Heart right ventricle (tissue), 16 donors: ENCODE data around the gene ADAMTS5. TPM values are rescaled to one million over a fixed set of nuclear protein-coding genes. Genes with fewer than 3 reads are reported as not detected.

ENCODE experiments used
- ATAC-seq, 8 donors: fragments of 200-7000 bp; cut with Tn5 transposase; one replicate each; pipeline ENCODE4 v1.9.1; 2020; ENCODE audit warnings: mild to moderate bottlenecking in 8 of 8, moderate library complexity in 8 of 8, moderate number of reproducible peaks in 1 of 8
- DNase-seq, 2 donors: peaks; one replicate each; pipeline ENCODE4 v3.0.0-alpha.2; 2020
- H3K27ac ChIP-seq, 10 donors: fragments of 200-600 bp; sonication (generic) in 2 of 10; one replicate each; pipeline versions ENCODE4 v1.5.0 to v1.8.0; 2020 to 2022; ENCODE audit warnings: mild to moderate bottlenecking in 3 of 10
- H3K27me3 ChIP-seq, 7 donors: fragments of 200-600 bp; one replicate each; pipeline ENCODE4 v1.8.0; 2021 to 2022; ENCODE audit warnings: mild to moderate bottlenecking in 2 of 7
- H3K36me3 ChIP-seq, 9 donors: fragments of 200-600 bp; sonication (generic) in 1 of 9; one replicate each; pipeline versions ENCODE4 v1.5.0 to v1.8.0; 2020 to 2022; ENCODE audit warnings: mild to moderate bottlenecking in 2 of 9
- H3K4me1 ChIP-seq, 9 donors: fragments of 200-600 bp; sonication (generic) in 1 of 9; one replicate each; pipeline versions ENCODE4 v1.5.0 to v1.8.0; 2020 to 2022; ENCODE audit warnings: mild to moderate bottlenecking in 4 of 9
- H3K4me3 ChIP-seq, 10 donors: fragments of 200-600 bp; sonication (generic) in 2 of 10; one replicate each; pipeline versions ENCODE4 v1.5.0 to v1.8.0; 2020 to 2022; ENCODE audit warnings: mild to moderate bottlenecking in 7 of 10, moderate library complexity in 2 of 10
- H3K9me3 ChIP-seq, 11 donors: fragments of 200-600 bp in 10 of 11; sonication (generic) in 2 of 11; one replicate each; pipeline versions ENCODE4 v1.5.0 to v1.8.0; 2013 to 2022; ENCODE audit warnings: mild to moderate bottlenecking in 2 of 11, control low read depth in 1 of 11, moderate library complexity in 1 of 11
- CTCF ChIP-seq, 9 donors: fragments of 200-600 bp; sonication (generic) in 2 of 9; IDR thresholded peaks; one replicate each; pipeline versions ENCODE4 v1.5.0 to v1.8.0; 2021 to 2022; ENCODE audit warnings: antibody characterized with exemption in 9 of 9, mild to moderate bottlenecking in 5 of 9, moderate library complexity in 1 of 9
- WGBS, 2 donors: extraction: QIAGEN DNeasy Blood & Tissue Kit; methylation state at CpG; one replicate each; pipeline ENCODE4 v1.1.7; 2013; ENCODE audit warnings: inconsistent platforms in 1 of 2; 5-methylcytosine and 5-hydroxymethylcytosine counted together
- intact Hi-C, 10 donors: fragments of 100-400 bp; cut with DNase I; formaldehyde crosslinking; loops; one replicate each; pipeline versions ENCODE4 v1.11.1 to v1.14.2; 2022
- polyA plus RNA-seq, 2 donors: library from polyadenylated mRNA; stranded (reverse); fragments of 200-250 nt; gene quantifications; one replicate each; pipeline ENCODE4 v1.2.3, GENCODE V29; 2013
- total RNA-seq, 10 donors: library from RNA; stranded (reverse); fragmentation: NEBNext Ultra II Directional in 3 of 10; extraction: Animal tissue kit (Norgen Biotek cat#: 25700) in 3 of 10; gene quantifications; one replicate each; pipeline versions ENCODE4 v1.2.1 to v1.2.4, GENCODE V29; 2021 to 2023
- donor health status: Arrhythmogenic right ventricular cardiomyopathy.
- donor health status: ischemic (EF 13 %, LVEDD 7.1; RV severe dilation, severe dysfunction).
- donor health status: healthy with polysubstance abuse.
- donor health status: DM: no; HTN: yes; CAD: no.
- donor health status: DM: no; HTN: no; CAD: no.
- donor health status: ischemic (EF 25% LVEDD 6.9; RV normal size, moderate dysfunction).
- donor health status: ischemic (EF 25% LVEDD 5.7; RV mildly dilated, moderate dysfunction).
- donor health status: healthy.
- donor health status: DM: yes; HTN: yes; CAD: no.
- donor health status: Ischemic cardiomyopathy.
- donor health status: ischemic (EF 35%, LVEDD 5.7; RV mildly dilated, moderate dysfunction).
- donor health status: nonischemic (EF 11% LVEDD 7.7; RV severe dilation, severe dysfunction).
- donor health status: DM: yes; HTN: yes; CAD: no.
- donor health status: PGD.
- donor health status: ischemic (EF 29% LVEDD 5.4; RV normal size, mild dysfunction).
- donor health status: nonischemic (EF 23%, LVEDD 6.1; RV moderate dilation, normal function).

ADAMTS5 gene
- total and polyA plus RNA-seq, 12 donors: 1.6 to 7.1 (median 2.9) TPM

GRCh38 chr21:26925122-26925521 is 41.8 kb downstream of the ADAMTS5 start:
- DNase-seq (no peak), ATAC-seq (no peak)
- Histone ChIP-seq H3K36me3 (peaks cover 0 to 23% (median 0%) of the 10 kb centered on the region in 9 donors), H3K4me3 (no peak overlapping the region), H3K27me3 (no peaks in the 10 kb centered on the region), H3K27ac (no peak overlapping the region), H3K4me1 (no peaks in the 10 kb centered on the region), H3K9me3 (no peaks in the 10 kb centered on the region)
- WGBS, 2 donors: 95 to 96% methylated on average over 2 of the region's 2 CpGs
- no peak for TF ChIP-seq CTCF (IDR thresholded peaks at IDR 0.05)
- intact Hi-C loops: loop anchor here in 1 of 10 donors (5.0 kb wide), 1 partner anchor 37 kb away; no protein-coding TSS in a partner anchor

GRCh38 chr21:26923986-26924385 is 42.9 kb downstream of the ADAMTS5 start:
- Histone ChIP-seq H3K4me3 (no peak overlapping the region), H3K9me3 (no peaks in the 10 kb centered on the region), H3K4me1 (no peaks in the 10 kb centered on the region), H3K27ac (no peak overlapping the region), H3K36me3 (peaks cover 0 to 21% (median 0%) of the 10 kb centered on the region in 9 donors), H3K27me3 (no peaks in the 10 kb centered on the region)
- 93 to 95% methylated on average over 10 of the region's 10 CpGs for WGBS, 2 donors
- DNase-seq (no peak), ATAC-seq (no peak)
- no peak for TF ChIP-seq CTCF (IDR thresholded peaks at IDR 0.05)
- intact Hi-C loops: no loop called here

- no peaks in the 10 kb centered on the region for H3K27me3 ChIP-seq
- ATAC-seq (no peak), DNase-seq (no peak)
- intact Hi-C loops: no loop called here
- no peak overlapping the region for H3K4me3 ChIP-seq
- no peak for TF ChIP-seq CTCF (IDR thresholded peaks at IDR 0.05)
- no peak overlapping the region for H3K27ac ChIP-seq
- peaks cover 0 to 16% (median 0%) of the 10 kb centered on the region in 9 donors for H3K36me3 ChIP-seq
- H3K4me1 ChIP-seq: no peaks in the 10 kb centered on the region
- H3K9me3 ChIP-seq: no peaks in the 10 kb centered on the region
These were observed 46.8 kb downstream of the ADAMTS5 start for GRCh38 chr21:26920055-26920454.

GRCh38 chr21:26918323-26919079 is 48.4 kb downstream of the ADAMTS5 start:
- no peak overlapping the region for H3K4me3 ChIP-seq
- ATAC-seq (no peak), DNase-seq (no peak)
- intact Hi-C loops: no loop called here
- peaks cover 0 to 5% (median 0%) of the 10 kb centered on the region in 9 donors for H3K36me3 ChIP-seq
- H3K27me3 ChIP-seq: no peaks in the 10 kb centered on the region
- 85 to 92% methylated on average over 8 of the region's 8 CpGs for WGBS, 2 donors
- no peak overlapping the region for H3K27ac ChIP-seq
- no peaks in the 10 kb centered on the region for H3K4me1 ChIP-seq
- TF ChIP-seq CTCF (IDR thresholded peaks at IDR 0.05): no peak
- peaks cover 0 to 15% (median 7%) of the 10 kb centered on the region in 11 donors for H3K9me3 ChIP-seq
